HEK293T (cell line): ENCODE measurements around the gene TSPAN33.
"Not testable (repeated sequence)": the region's sequence is repeated elsewhere in the genome, so short reads cannot be mapped to it uniquely, and the experiment has no call there.

Experiments
- CTCF ChIA-PET: fragments of 350-600 bp; formaldehyde crosslinking; extraction: SDS; loops from one replicate; lab custom pipeline; 2021; ENCODE audit warnings: antibody characterized with exemption, inconsistent platforms; lab: Yijun Ruan, JAX
- POLR2A ChIA-PET: fragments of 350-600 bp; formaldehyde crosslinking; extraction: SDS; loops from one replicate; lab custom pipeline; 2020; ENCODE audit warnings: antibody characterized with exemption, inconsistent platforms; lab: Yijun Ruan, JAX
- DNase-seq: peaks from one replicate; pipeline ENCODE4 v3.0.0; 2012; ENCODE audit warnings: mixed read lengths; ENCODE audit errors: extremely low spot score
- ARNT ChIP-seq: fragments of 450-650 bp; IDR thresholded peaks from 2 replicates; pipeline ENCODE4 v1.6.1; 2017; ENCODE audit warnings: mild to moderate bottlenecking
- BHLHE40 ChIP-seq: fragments of 450-650 bp; IDR thresholded peaks from 2 replicates; pipeline ENCODE4 v1.6.1; 2016; ENCODE audit warnings: mild to moderate bottlenecking, moderate library complexity, borderline replicate concordance
- CTBP1 ChIP-seq: fragments of 450-650 bp; IDR thresholded peaks from 2 replicates; pipeline ENCODE4 v1.6.1; 2016; ENCODE audit warnings: borderline replicate concordance
- ELF4 ChIP-seq: fragments of 450-650 bp; IDR thresholded peaks from 2 replicates; pipeline ENCODE4 v1.6.1; 2017; ENCODE audit warnings: antibody characterized with exemption
- FOXA1 ChIP-seq: fragments of 450-650 bp; IDR thresholded peaks from 2 replicates; pipeline ENCODE4 v1.6.1; 2016; ENCODE audit warnings: mild to moderate bottlenecking
- FOXK2 ChIP-seq: fragments of 450-650 bp; IDR thresholded peaks from 2 replicates; pipeline ENCODE4 v1.6.1; 2016; ENCODE audit warnings: mild to moderate bottlenecking
- FOXM1 ChIP-seq: fragments of 450-650 bp; IDR thresholded peaks from 2 replicates; pipeline ENCODE4 v1.6.1; 2017; ENCODE audit warnings: mild to moderate bottlenecking, borderline replicate concordance
- HDGF ChIP-seq: fragments of 450-650 bp; IDR thresholded peaks from 2 replicates; pipeline ENCODE4 v1.6.1; 2017; ENCODE audit warnings: antibody characterized with exemption, borderline replicate concordance
- L3MBTL2 ChIP-seq: fragments of 450-650 bp; conservative IDR thresholded peaks from 2 replicates; pipeline ENCODE4 v1.6.1; 2016; ENCODE audit warnings: mild to moderate bottlenecking
- LEF1 ChIP-seq: fragments of 450-650 bp; IDR thresholded peaks from 2 replicates; pipeline ENCODE4 v1.6.1; 2017; ENCODE audit warnings: mild to moderate bottlenecking, borderline replicate concordance
- NFRKB ChIP-seq: fragments of 450-650 bp; IDR thresholded peaks from 2 replicates; pipeline ENCODE4 v1.6.1; 2016; ENCODE audit warnings: mild to moderate bottlenecking, moderate library complexity
- PKNOX1 ChIP-seq: fragments of 450-650 bp; IDR thresholded peaks from 2 replicates; pipeline ENCODE4 v1.6.1; 2016
- SP1 ChIP-seq: fragments of 450-650 bp; IDR thresholded peaks from 2 replicates; pipeline ENCODE4 v1.6.1; 2017
- SUZ12 ChIP-seq: fragments of 450-650 bp; IDR thresholded peaks from 2 replicates; pipeline ENCODE4 v1.6.1; 2016; ENCODE audit warnings: mild to moderate bottlenecking
- TARDBP ChIP-seq: fragments of 450-650 bp; IDR thresholded peaks from 2 replicates; pipeline ENCODE4 v1.6.1; 2016
- ZNF384 ChIP-seq: fragments of 450-650 bp; IDR thresholded peaks from 2 replicates; pipeline ENCODE4 v1.6.1; 2016

TSPAN33 gene

DNA sequence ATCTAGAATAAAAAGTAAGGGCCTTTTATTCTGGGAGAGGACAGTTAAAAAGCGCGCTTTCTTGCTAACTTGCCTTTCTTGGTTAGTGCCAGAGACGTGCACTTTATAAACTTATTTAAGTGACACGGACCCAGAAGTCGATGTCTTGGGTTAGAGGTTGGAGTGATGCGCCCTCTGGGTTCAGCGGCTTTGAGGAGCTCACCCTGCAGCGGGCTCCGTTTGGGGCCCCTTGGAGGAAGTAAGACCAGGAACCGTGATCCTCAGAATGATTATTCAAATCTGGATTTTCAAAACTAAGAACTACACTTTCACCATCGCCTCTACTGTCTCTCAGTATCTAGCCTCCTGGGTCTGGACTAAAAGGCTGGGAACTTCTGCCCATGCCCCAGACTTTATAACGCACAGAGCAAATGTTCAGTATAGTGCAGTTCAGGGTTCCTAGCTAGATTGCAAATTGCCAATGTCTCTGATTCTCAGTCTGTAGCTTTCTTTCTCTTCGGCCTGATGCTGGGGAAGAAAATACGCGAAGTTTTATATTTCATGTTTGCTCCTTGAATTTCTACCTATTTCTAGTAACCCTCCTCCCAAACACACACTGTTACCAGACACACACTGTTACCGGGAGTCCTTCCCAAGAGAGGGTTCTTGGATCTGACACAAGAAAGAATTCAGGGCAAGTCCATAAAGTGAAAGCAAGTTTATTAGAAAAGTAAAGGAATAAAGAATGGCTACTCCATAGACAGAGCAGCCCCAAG is 25.4 kb downstream of the TSPAN33 start:
- ChIA-PET POLR2A (no interaction called here), CTCF (no interaction called here)
- no peak for DNase-seq
- TF ChIP-seq L3MBTL2 (no peak), LEF1 (no peak), FOXA1 (no peak), CTBP1 (no peak), NFRKB (no peak), ELF4 (no peak), ARNT (no peak)

GRCh38 chr7:129170441-129171021 is 26.0 kb downstream of the TSPAN33 start:
- no peak for DNase-seq
- CTCF ChIA-PET: no interaction called here
- TF ChIP-seq PKNOX1 (no peak), HDGF (no peak), LEF1 (no peak), TARDBP (no peak), FOXM1 (no peak), NFRKB (no peak), SP1 (no peak), CTBP1 (no peak), L3MBTL2 (no peak), FOXA1 (no peak), FOXK2 (no peak), SUZ12 (no peak), ELF4 (no peak), ARNT (no peak)
- POLR2A ChIA-PET: no interaction called here

DNA sequence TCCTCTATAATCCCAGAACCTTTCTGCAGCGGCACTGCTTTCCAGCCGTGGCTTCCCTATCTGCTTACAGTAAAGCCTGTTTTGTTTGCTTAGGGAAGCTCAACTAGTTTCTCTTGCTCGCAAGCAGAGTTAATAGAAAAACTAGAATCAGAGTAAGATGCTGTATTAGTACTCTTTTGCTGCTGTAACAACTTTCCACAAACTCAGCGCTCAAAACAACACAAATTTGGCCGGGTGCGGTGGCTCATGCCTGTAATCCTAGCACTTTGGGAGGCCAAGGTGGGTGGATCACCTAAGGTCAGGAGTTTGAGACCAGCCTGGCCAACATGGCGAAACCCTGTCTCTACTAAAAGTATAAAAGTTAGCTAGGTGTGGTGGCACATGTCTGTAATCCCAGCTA is 29.4 kb downstream of the TSPAN33 start:
- DNase-seq, POLR2A ChIA-PET, CTCF ChIA-PET: not testable (repeated sequence)

GRCh38 chr7:129176916-129177710 is 32.6 kb downstream of the TSPAN33 start:
- ChIA-PET CTCF (interaction anchor here (2.7 kb wide), 1 partner anchor 13 kb away, joined by 9 read pairs; no protein-coding TSS in a partner anchor), POLR2A (no interaction called here)

GRCh38 chr7:129184981-129185670 is 40.6 kb downstream of the TSPAN33 start:
- ChIA-PET CTCF (interaction anchor here (0.9 kb wide), 1 partner anchor 21 kb away, joined by 3 read pairs; no protein-coding TSS in a partner anchor), POLR2A (no interaction called here)
- no peak for TF ChIP-seq FOXM1
- TF ChIP-seq ZNF384: no peak
- no peak for TF ChIP-seq FOXA1
- TF ChIP-seq CTBP1: no peak
- TF ChIP-seq BHLHE40: no peak
- no peak for TF ChIP-seq HDGF
- TF ChIP-seq TARDBP: no peak
- no peak for DNase-seq

More at GRCh38 chr7:129176916-129177710, 32.6 kb downstream of the TSPAN33 start:
- DNase-seq: no peak
- no peak for TF ChIP-seq FOXK2
- no peak for TF ChIP-seq NFRKB
- no peak for TF ChIP-seq TARDBP
- TF ChIP-seq ZNF384: no peak
- TF ChIP-seq SP1: no peak
- no peak for TF ChIP-seq CTBP1
- TF ChIP-seq SUZ12: no peak
- TF ChIP-seq ELF4: no peak

DNA sequence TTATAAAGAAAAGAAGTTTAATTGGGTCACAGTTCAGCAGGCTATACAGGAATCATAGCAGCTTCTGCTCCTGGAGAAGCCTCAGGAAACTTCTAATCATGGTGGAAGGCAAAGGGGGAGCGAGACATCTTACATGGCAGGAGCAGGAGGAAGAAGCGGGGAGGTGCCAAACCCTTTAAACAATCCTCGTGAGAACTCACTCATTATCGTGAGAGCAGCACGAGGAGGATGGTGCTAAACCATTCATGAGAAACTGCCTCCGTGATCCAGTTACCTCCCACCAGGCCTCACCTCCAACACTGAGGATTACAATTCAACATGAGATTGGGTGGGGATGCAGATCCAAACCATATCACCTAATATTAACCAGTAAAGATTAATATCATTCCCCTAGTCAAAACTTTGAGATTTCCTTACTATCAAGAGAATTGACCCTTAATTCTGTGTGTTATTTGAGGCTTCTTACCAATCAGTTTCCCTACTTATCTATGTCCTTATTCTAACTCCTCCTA is 42.3 kb downstream of the TSPAN33 start:
- TF ChIP-seq TARDBP (no peak), ZNF384 (no peak), FOXK2 (no peak), CTBP1 (no peak), NFRKB (no peak), PKNOX1 (no peak), ARNT (no peak), BHLHE40 (no peak), FOXM1 (no peak), L3MBTL2 (no peak), SP1 (no peak), SUZ12 (no peak), HDGF (no peak), LEF1 (no peak), ELF4 (no peak), FOXA1 (no peak)
- no peak for DNase-seq
- ChIA-PET POLR2A (no interaction called here), CTCF (no interaction called here)
